GM12892 (cell line): Measurements from ENCODE around the gene COL6A6.

Experiments
- POLR2A ChIP-seq: IDR thresholded peaks from 2 replicates; pipeline ENCODE4 v1.6.1; 2011; ENCODE audit warnings: low read depth, low read length, control low read depth
- POLR2AphosphoS5 ChIP-seq: IDR thresholded peaks from 2 replicates; pipeline ENCODE4 v1.6.1; 2011; ENCODE audit warnings: low read depth, low read length, control low read depth

- no peak for TF ChIP-seq POLR2A
- TF ChIP-seq POLR2AphosphoS5, result no peak
Observed at GRCh38 chr3:130480736-130481135, 36.2 kb upstream of the COL6A6 start.
